HG03095 (cell line): Measurements from ENCODE around the gene EHMT1.
"Not testable (repeated sequence)": the region's sequence is repeated elsewhere in the genome, so short reads cannot be mapped to it uniquely, and the experiment has no call there.

Experiments
- ATAC-seq: cut with Tn5 transposase; IDR thresholded peaks from one replicate; pipeline ENCODE4 v1.9.1; 2021; ENCODE audit warnings: moderate library complexity; ENCODE audit not compliant: unreplicated experiment

EHMT1 gene

GRCh38 chr9:137800196-137801022 lies 181.6 kb downstream of the EHMT1 start:
- ATAC-seq = no peak

- no peak for ATAC-seq
Measured at GRCh38 chr9:137801023-137801319, 182.2 kb downstream of the EHMT1 start.

- ATAC-seq = no peak
Measured at GRCh38 chr9:137802021-137802420, 183.2 kb downstream of the EHMT1 start.

- no peak for ATAC-seq
Measured at GRCh38 chr9:137802521-137803243, 183.9 kb downstream of the EHMT1 start.

GRCh38 chr9:137804908-137805630 lies 186.3 kb downstream of the EHMT1 start:
- ATAC-seq = no peak

GRCh38 chr9:137807721-137808703 lies 189.2 kb downstream of the EHMT1 start:
- no peak for ATAC-seq

- no peak for ATAC-seq
Measured at GRCh38 chr9:137809040-137809576, 190.3 kb downstream of the EHMT1 start.

- ATAC-seq = not testable (repeated sequence)
Measured at GRCh38 chr9:137809726-137810450, 191.1 kb downstream of the EHMT1 start.

- ATAC-seq = no peak
Measured at GRCh38 chr9:137811283-137811870, 192.6 kb downstream of the EHMT1 start.

- no peak for ATAC-seq
Measured at GRCh38 chr9:137812356-137813023, 193.7 kb downstream of the EHMT1 start.

- ATAC-seq = no peak
Measured at GRCh38 chr9:137813167-137813566, 194.4 kb downstream of the EHMT1 start.

GRCh38 chr9:137813651-137814415 lies 195.0 kb downstream of the EHMT1 start:
- ATAC-seq = no peak

GRCh38 chr9:137814436-137814835 lies 195.6 kb downstream of the EHMT1 start:
- ATAC-seq = no peak

GRCh38 chr9:137814841-137815240 lies 196.0 kb downstream of the EHMT1 start:
- no peak for ATAC-seq

GRCh38 chr9:137815256-137816255 lies 196.8 kb downstream of the EHMT1 start:
- no peak for ATAC-seq

GRCh38 chr9:137816531-137817235 lies 197.9 kb downstream of the EHMT1 start:
- ATAC-seq = no peak
